Heart left ventricle (tissue), 13 donors: ENCODE data around the gene P3H1.
"Not testable (repeated sequence)": the region's sequence is repeated elsewhere in the genome, so short reads cannot be mapped to it uniquely, and the experiment has no call there.

ENCODE experiments used
- POLR2A ChIP-seq, 2 donors: fragments of 450-650 bp; IDR thresholded peaks; one replicate each; pipeline ENCODE4 v1.6.1; 2017; ENCODE audit warnings: antibody characterized with exemption in 2 of 2, mild to moderate bottlenecking in 2 of 2, moderate library complexity in 2 of 2
- TF ChIP-seq, protein P1 (sequence below), 12 donors: fragments of 200-600 bp; sonication (generic) in 4 of 12; IDR thresholded peaks; one replicate each; pipeline versions ENCODE4 v1.5.0 to v1.8.0; 2018 to 2022; ENCODE audit warnings: antibody characterized with exemption in 12 of 12, mild to moderate bottlenecking in 5 of 12
- donor health status: ischemic (EF 13 %, LVEDD 7.1; RV severe dilation, severe dysfunction).
- donor health status: DM: no; HTN: yes; CAD: no.
- donor health status: DM: no; HTN: no; CAD: no.
- donor health status: ischemic (EF 25% LVEDD 6.9; RV normal size, moderate dysfunction).
- donor health status: ischemic (EF 25% LVEDD 5.7; RV mildly dilated, moderate dysfunction).
- donor health status: ischemic (EF 35%, LVEDD 5.7; RV mildly dilated, moderate dysfunction).
- donor health status: nonischemic (EF 11% LVEDD 7.7; RV severe dilation, severe dysfunction).
- donor health status: DM: yes; HTN: yes; CAD: no.
- donor health status: PGD.
- donor health status: ischemic (EF 29% LVEDD 5.4; RV normal size, mild dysfunction).
- donor health status: nonischemic (EF 23%, LVEDD 6.1; RV moderate dilation, normal function).

DNA sequence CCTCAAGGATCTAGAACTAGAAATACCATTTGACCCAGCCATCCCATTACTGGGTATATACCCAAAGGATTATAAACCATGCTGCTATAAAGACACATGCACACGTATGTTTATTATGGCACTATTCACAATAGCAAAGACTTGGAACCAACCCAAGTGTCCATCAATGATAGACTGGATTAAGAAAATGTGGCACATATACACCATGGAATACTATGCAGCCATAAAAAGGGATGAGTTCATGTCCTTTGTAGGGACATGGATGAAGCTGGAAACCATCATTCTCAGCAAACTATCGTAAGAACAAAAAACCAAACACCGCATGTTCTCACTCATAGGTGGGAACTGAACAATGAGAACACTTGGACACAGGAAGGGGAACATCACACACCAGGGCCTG, 48.0 kb upstream of the P3H1 start:
- TF ChIP-seq, protein P1, sequence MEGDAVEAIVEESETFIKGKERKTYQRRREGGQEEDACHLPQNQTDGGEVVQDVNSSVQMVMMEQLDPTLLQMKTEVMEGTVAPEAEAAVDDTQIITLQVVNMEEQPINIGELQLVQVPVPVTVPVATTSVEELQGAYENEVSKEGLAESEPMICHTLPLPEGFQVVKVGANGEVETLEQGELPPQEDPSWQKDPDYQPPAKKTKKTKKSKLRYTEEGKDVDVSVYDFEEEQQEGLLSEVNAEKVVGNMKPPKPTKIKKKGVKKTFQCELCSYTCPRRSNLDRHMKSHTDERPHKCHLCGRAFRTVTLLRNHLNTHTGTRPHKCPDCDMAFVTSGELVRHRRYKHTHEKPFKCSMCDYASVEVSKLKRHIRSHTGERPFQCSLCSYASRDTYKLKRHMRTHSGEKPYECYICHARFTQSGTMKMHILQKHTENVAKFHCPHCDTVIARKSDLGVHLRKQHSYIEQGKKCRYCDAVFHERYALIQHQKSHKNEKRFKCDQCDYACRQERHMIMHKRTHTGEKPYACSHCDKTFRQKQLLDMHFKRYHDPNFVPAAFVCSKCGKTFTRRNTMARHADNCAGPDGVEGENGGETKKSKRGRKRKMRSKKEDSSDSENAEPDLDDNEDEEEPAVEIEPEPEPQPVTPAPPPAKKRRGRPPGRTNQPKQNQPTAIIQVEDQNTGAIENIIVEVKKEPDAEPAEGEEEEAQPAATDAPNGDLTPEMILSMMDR (IDR thresholded peaks at IDR 0.05) = not testable (repeated sequence)
- TF ChIP-seq POLR2A (IDR thresholded peaks at IDR 0.05) = not testable (repeated sequence)
